Adrenal gland (tissue), 12 donors: ENCODE results near the gene DOCK9. TPM values are rescaled to one million over a fixed set of nuclear protein-coding genes. Genes with fewer than 3 reads are reported as not detected.
A peak's percentile ranks its signal among the peaks of the same experiment; 100 is the strongest.

Source experiments
- DNase-seq, 7 donors: peaks; one replicate each; pipeline ENCODE4 v3.0.0-alpha.2; 2019 to 2020
- H3K27ac ChIP-seq, 5 donors: fragments of 200-600 bp; sonication (generic) in 4 of 5; 1 replicate in 3 of 5; 2 replicates in 2 of 5; pipeline versions ENCODE4 v1.5.1 to v1.8.0; 2016 to 2020; ENCODE audit warnings: mild to moderate bottlenecking in 1 of 5
- H3K27me3 ChIP-seq: fragments of 200-600 bp; 2 replicates; pipeline ENCODE4 v1.8.0; 2021
- H3K36me3 ChIP-seq, 2 donors: fragments of 200-600 bp; replicated peaks in 1 of 2; 1 replicate in 1 of 2; 2 replicates in 1 of 2; pipeline versions ENCODE4 v1.5.1 to v1.8.0; 2018 to 2022
- H3K4me1 ChIP-seq, 2 donors: fragments of 200-600 bp; replicated peaks in 1 of 2; 1 replicate in 1 of 2; 2 replicates in 1 of 2; pipeline versions ENCODE4 v1.5.1 to v1.8.0; 2018 to 2021
- H3K4me3 ChIP-seq, 4 donors: fragments of 200-600 bp; sonication (generic) in 3 of 4; one replicate each; pipeline ENCODE4 v1.5.1; 2016 to 2018
- H3K9me3 ChIP-seq, 3 donors: fragments of 200-600 bp; sonication (generic) in 1 of 3; replicated peaks in 1 of 3; 1 replicate in 2 of 3; 2 replicates in 1 of 3; pipeline versions ENCODE4 v1.5.1 to v1.8.0; 2016 to 2021
- POLR2A ChIP-seq, 2 donors: fragments of 450-650 bp; IDR thresholded peaks; one replicate each; pipeline ENCODE4 v1.6.1; 2017; ENCODE audit warnings: antibody characterized with exemption in 2 of 2, mild to moderate bottlenecking in 2 of 2, moderate library complexity in 1 of 2
- WGBS, 4 donors: extraction: QIAGEN DNeasy Blood & Tissue Kit in 2 of 4; methylation state at CpG; one replicate each; pipeline versions ENCODE4 v1.1.5 to v1.1.7; 2013 to 2017; 5-methylcytosine and 5-hydroxymethylcytosine counted together
- intact Hi-C, 2 donors: fragments of 100-400 bp; cut with DNase I; formaldehyde crosslinking; loops; one replicate each; pipeline versions ENCODE4 v1.14.1 to v1.15.0; 2022 to 2023
- polyA plus RNA-seq, 3 donors: library from polyadenylated mRNA; stranded (reverse); fragments of 200-250 nt in 2 of 3; fragments of 350-450 nt in 1 of 3; fragmentation: Illumina TruSeq in 1 of 3; extraction: RNeasy Lipid Tissue Mini Kit (QIAGEN cat#74804) in 1 of 3; gene quantifications; one replicate each; pipeline ENCODE4 v1.2.3, GENCODE V29; 2013 to 2014
- total RNA-seq, 9 donors: library from RNA; depleted of rRNA in 4 of 9; stranded (reverse); fragments of >200 nt in 4 of 9; fragments of 120-200 nt in 1 of 9; fragmentation: NEBNext Ultra II Directional in 1 of 9; extraction: Animal tissue kit (Norgen Biotek cat#: 25700) in 1 of 9; gene quantifications; one replicate each; pipeline versions ENCODE4 v1.1.0 to v1.2.4, GENCODE V29; 2013 to 2023
- TF ChIP-seq, protein P1 (sequence below), 6 experiments: fragments of 450-650 bp in 4 of 6; fragments of 200-600 bp in 2 of 6; sonication (generic) in 1 of 6; IDR thresholded peaks; 1 replicate in 5 of 6; 2 replicates in 1 of 6; pipeline versions ENCODE4 v1.5.1 to v1.8.0; 2016 to 2021; ENCODE audit warnings: antibody characterized with exemption in 6 of 6, mild to moderate bottlenecking in 2 of 6, moderate library complexity in 1 of 6
- donor health status: healthy with polysubstance abuse.
- donor health status: Bipolar disorder and iron deficiency.
- donor health status: DM: yes; HTN: yes; CAD: no.
- donor health status: DM: no; HTN: no; CAD: no.
- donor health status: DM: no; HTN: no; CAD: no.
- donor health status: DM: yes; HTN: yes; CAD: no.

The DOCK9 gene
- total and polyA plus RNA-seq, 12 donors: 16.2 to 83.4 (median 51.9) TPM

DNA sequence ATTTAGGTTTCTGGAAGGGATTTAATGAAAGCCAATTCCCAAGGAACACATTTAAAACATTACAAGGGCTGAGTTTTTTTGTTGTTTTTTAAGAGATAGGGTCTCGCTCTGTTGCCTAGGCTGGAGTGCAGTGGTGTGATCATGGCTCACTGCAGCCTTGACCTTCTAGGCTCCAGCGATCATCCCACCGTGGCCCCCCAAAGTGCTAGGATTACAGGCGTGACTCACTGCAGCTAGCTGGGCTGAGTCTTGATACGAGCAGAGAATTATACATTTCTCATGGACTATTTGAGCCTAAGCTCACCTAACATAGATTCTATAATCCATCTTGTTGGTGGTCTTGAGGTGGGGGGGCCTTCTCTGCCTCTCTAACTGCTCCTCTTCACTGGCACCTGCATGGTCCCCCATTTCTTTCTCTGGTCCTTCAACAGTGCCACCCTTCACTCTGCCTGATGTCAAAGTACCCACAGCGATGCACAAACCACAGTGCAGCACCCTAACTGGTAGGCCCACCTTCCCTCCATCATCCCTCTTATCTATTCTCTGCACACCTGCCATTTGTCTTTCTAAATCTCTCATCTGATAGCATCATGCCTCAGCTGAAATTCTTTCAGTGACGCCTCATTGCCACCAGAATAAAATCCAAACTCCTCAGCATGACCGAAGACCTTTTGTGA lies 37.4 kb downstream of the DOCK9 start:
- TF ChIP-seq, protein P1, sequence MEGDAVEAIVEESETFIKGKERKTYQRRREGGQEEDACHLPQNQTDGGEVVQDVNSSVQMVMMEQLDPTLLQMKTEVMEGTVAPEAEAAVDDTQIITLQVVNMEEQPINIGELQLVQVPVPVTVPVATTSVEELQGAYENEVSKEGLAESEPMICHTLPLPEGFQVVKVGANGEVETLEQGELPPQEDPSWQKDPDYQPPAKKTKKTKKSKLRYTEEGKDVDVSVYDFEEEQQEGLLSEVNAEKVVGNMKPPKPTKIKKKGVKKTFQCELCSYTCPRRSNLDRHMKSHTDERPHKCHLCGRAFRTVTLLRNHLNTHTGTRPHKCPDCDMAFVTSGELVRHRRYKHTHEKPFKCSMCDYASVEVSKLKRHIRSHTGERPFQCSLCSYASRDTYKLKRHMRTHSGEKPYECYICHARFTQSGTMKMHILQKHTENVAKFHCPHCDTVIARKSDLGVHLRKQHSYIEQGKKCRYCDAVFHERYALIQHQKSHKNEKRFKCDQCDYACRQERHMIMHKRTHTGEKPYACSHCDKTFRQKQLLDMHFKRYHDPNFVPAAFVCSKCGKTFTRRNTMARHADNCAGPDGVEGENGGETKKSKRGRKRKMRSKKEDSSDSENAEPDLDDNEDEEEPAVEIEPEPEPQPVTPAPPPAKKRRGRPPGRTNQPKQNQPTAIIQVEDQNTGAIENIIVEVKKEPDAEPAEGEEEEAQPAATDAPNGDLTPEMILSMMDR (IDR thresholded peaks at IDR 0.05): no peak
- TF ChIP-seq POLR2A (IDR thresholded peaks at IDR 0.05): no peak

DNA sequence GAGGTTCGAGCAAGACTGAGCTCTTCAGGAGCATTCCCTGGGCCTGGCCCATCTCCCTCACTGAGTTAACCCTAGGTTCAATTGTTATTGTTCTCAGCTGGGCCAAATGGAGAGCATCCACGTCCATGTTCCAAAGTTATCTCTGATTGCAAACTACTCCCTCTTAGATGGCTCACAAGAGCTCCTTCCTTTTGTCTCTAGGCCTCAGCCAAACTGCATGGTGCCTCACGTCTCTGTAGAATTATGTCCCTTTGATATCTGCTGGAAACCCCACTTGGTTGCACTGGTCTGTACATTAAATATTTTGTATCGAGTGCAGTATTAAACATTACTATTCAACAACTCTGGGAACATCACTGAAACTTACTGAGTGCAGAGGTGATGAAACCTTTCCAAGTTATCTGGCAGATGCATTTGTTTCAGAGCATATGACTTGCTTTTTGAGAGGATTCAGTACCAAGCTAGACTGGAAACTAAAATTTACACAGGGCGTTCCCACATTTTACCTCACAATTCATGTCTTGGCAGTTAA lies 38.1 kb downstream of the DOCK9 start:
- no peaks in the 10 kb centered on the region for H3K36me3 ChIP-seq
- WGBS, 4 donors: 79 to 88% (median 82%) methylated on average over 5 of the region's 5 CpGs
- no peaks in the 10 kb centered on the region for H3K4me1 ChIP-seq
- no peaks in the 10 kb centered on the region for H3K9me3 ChIP-seq
- H3K27me3 ChIP-seq: no peaks in the 10 kb centered on the region
- H3K4me3 ChIP-seq: no peak overlapping the region
- no peak for DNase-seq
- no peak for TF ChIP-seq POLR2A (IDR thresholded peaks at IDR 0.05)
- TF ChIP-seq, protein P1 (IDR thresholded peaks at IDR 0.05): no peak
- H3K27ac ChIP-seq: no peak overlapping the region
- intact Hi-C loops: no loop called here

More for the DNA sequence above, 37.4 kb downstream of the DOCK9 start:
- no peak overlapping the region for H3K4me3 ChIP-seq
- H3K36me3 ChIP-seq: no peaks in the 10 kb centered on the region
- intact Hi-C loops: no loop called here
- WGBS, 4 donors: 74 to 85% (median 77%) methylated on average over 8 of the region's 8 CpGs
- no peak for DNase-seq
- no peaks in the 10 kb centered on the region for H3K4me1 ChIP-seq
- peak overlapping the region in 1 of 5 donors; percentile 11 for H3K27ac ChIP-seq
- H3K27me3 ChIP-seq: no peaks in the 10 kb centered on the region
- H3K9me3 ChIP-seq: no peaks in the 10 kb centered on the region

DNA sequence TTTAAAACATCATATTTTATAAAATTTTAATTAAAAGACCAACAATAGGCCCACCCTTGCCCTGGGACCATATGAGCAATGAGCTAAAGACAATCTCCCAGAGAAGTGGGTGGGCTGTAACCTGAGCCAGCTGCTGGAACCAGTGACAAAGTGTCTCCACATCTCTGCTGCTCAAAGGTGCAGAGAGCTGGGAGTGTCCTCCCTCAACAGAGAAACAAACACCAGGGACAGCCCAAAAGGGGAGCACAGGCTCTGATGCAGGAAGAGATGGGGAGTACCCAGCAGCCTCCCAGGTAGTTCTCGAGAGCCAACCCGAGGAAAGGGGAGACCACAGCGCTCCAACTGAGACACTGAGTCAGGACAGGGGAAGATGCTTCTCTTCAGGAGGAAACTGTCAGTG lies 39.1 kb downstream of the DOCK9 start:
- TF ChIP-seq, protein P1 (IDR thresholded peaks at IDR 0.05): no peak
- TF ChIP-seq POLR2A (IDR thresholded peaks at IDR 0.05): no peak
- Histone ChIP-seq H3K27me3 (no peaks in the 10 kb centered on the region), H3K4me3 (no peak overlapping the region), H3K27ac (no peak overlapping the region), H3K9me3 (no peaks in the 10 kb centered on the region), H3K4me1 (no peaks in the 10 kb centered on the region), H3K36me3 (no peaks in the 10 kb centered on the region)
- DNase-seq: no peak
- 89 to 100% (median 92%) methylated on average over 1 to 3 of the region's 3 CpGs for WGBS, 4 donors
- intact Hi-C loops: no loop called here

DNA sequence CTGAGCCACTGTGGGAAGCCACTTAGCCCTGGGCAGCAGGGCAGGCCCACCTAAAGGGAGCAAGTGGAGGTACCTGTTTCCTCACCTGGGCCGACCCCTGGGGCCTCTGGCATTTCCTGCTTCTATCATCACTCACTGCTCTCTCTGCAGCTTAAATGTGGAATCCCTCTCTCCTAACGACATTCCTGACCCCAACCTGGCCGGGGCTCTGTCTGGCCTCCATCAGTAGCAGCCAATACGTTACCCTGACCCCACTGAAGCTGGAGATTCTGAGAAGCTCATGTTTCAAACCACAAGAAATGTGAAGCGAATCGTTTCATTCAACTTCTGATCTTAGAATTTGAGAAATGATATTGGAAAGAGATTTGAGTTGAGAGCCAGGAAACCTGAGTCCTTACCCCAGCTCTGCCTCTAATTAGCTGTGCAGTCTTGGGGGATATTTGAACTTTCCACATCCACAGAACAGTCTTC lies 39.9 kb downstream of the DOCK9 start:
- intact Hi-C loops: no loop called here
- no peaks in the 10 kb centered on the region for H3K9me3 ChIP-seq
- H3K4me3 ChIP-seq: no peak overlapping the region
- DNase-seq: no peak
- H3K36me3 ChIP-seq: no peaks in the 10 kb centered on the region
- H3K27ac ChIP-seq: no peak overlapping the region
- H3K27me3 ChIP-seq: no peaks in the 10 kb centered on the region
- 76 to 84% (median 79%) methylated on average over 6 of the region's 6 CpGs for WGBS, 4 donors
- TF ChIP-seq, protein P1 (IDR thresholded peaks at IDR 0.05): no peak
- no peak for TF ChIP-seq POLR2A (IDR thresholded peaks at IDR 0.05)
- no peaks in the 10 kb centered on the region for H3K4me1 ChIP-seq
